H9 (cell line): ENCODE measurements around the gene UBE4B. TPM values are rescaled to one million over a fixed set of nuclear protein-coding genes. Genes with fewer than 3 reads are reported as not detected.

ENCODE experiments used
- DNase-seq: peaks from one replicate; pipeline ENCODE4 v3.0.0-alpha.2; 2017
- H2AFZ ChIP-seq: one replicate; pipeline ENCODE4 v1.6.1; 2013; ENCODE audit warnings: mild to moderate bottlenecking, low read length, control low read depth, moderate library complexity
- H2AK5ac ChIP-seq: 2 replicates; pipeline ENCODE4 v1.6.1; 2013; ENCODE audit warnings: low read length, control low read depth, mixed read lengths; ENCODE audit not compliant: insufficient read length
- H2BK120ac ChIP-seq: one replicate; pipeline ENCODE4 v1.6.1; 2013; ENCODE audit warnings: low read depth, mild to moderate bottlenecking, low read length, control low read depth, inconsistent platforms; ENCODE audit not compliant: poor library complexity, severe bottlenecking
- H2BK12ac ChIP-seq: 2 replicates; pipeline ENCODE4 v1.6.1; 2013; ENCODE audit warnings: low read length, control low read depth, mixed read lengths, low read depth; ENCODE audit not compliant: insufficient read length
- H2BK15ac ChIP-seq: 2 replicates; pipeline ENCODE4 v1.6.1; 2013; ENCODE audit warnings: low read depth, low read length, control low read depth
- H2BK20ac ChIP-seq: one replicate; pipeline ENCODE4 v1.6.1; 2013; ENCODE audit warnings: low read depth, mild to moderate bottlenecking, low read length, control low read depth, inconsistent platforms; ENCODE audit not compliant: poor library complexity, severe bottlenecking
- H2BK5ac ChIP-seq: 2 replicates; pipeline ENCODE4 v1.6.1; 2013; ENCODE audit warnings: low read length, control low read depth, mixed read lengths; ENCODE audit not compliant: insufficient read length
- H3K14ac ChIP-seq: 2 replicates; pipeline ENCODE4 v1.6.1; 2013; ENCODE audit warnings: low read length, control low read depth; ENCODE audit not compliant: insufficient read depth
- H3K18ac ChIP-seq: 2 replicates; pipeline ENCODE4 v1.6.1; 2013; ENCODE audit warnings: low read depth, mild to moderate bottlenecking, mixed read lengths, low read length, control low read depth; ENCODE audit not compliant: insufficient read length
- H3K23ac ChIP-seq: 2 replicates; pipeline ENCODE4 v1.6.1; 2013; ENCODE audit warnings: low read length, control low read depth, mixed read lengths, low read depth; ENCODE audit not compliant: insufficient read length
- H3K23me2 ChIP-seq: 2 replicates; pipeline ENCODE4 v1.6.1; 2013; ENCODE audit warnings: low read depth, mild to moderate bottlenecking, mixed read lengths, low read length, control low read depth; ENCODE audit not compliant: insufficient read length, poor library complexity, severe bottlenecking
- H3K27ac ChIP-seq: 2 replicates; pipeline ENCODE4 v1.5.1; 2013; ENCODE audit warnings: low read length, control low read depth, mixed read lengths, low read depth; ENCODE audit not compliant: insufficient read length
- H3K27me3 ChIP-seq: 2 replicates; pipeline ENCODE4 v1.6.1; 2013; ENCODE audit warnings: low read length, control low read depth, inconsistent platforms; ENCODE audit not compliant: insufficient read depth
- H3K4ac ChIP-seq: 2 replicates; pipeline ENCODE4 v1.6.1; 2013; ENCODE audit warnings: low read depth, mild to moderate bottlenecking, control low read depth, inconsistent platforms, low read length, moderate library complexity
- H3K4me1 ChIP-seq: 2 replicates; pipeline ENCODE4 v1.6.1; 2013; ENCODE audit warnings: low read length, control low read depth, inconsistent platforms; ENCODE audit not compliant: insufficient read depth
- H3K4me2 ChIP-seq: 2 replicates; pipeline ENCODE4 v1.6.1; 2013; ENCODE audit warnings: low read length, control low read depth, mixed read lengths; ENCODE audit not compliant: insufficient read length, insufficient read depth
- H3K56ac ChIP-seq: 2 replicates; pipeline ENCODE4 v1.6.1; 2013; ENCODE audit warnings: low read depth, mild to moderate bottlenecking, mixed read lengths, low read length, control low read depth; ENCODE audit not compliant: insufficient read length
- H3K79me1 ChIP-seq: 2 replicates; pipeline ENCODE4 v1.6.1; 2013; ENCODE audit warnings: low read depth, mild to moderate bottlenecking, moderate library complexity, low read length, control low read depth, inconsistent platforms; ENCODE audit not compliant: insufficient read depth, poor library complexity, severe bottlenecking
- H3K79me2 ChIP-seq: 2 replicates; pipeline ENCODE4 v1.6.1; 2013; ENCODE audit warnings: low read length, control low read depth, inconsistent platforms; ENCODE audit not compliant: insufficient read depth
- H3K9ac ChIP-seq: 2 replicates; pipeline ENCODE4 v1.6.1; 2013; ENCODE audit warnings: low read length, control low read depth, mixed read lengths; ENCODE audit not compliant: insufficient read length; ENCODE audit errors: extremely low read depth
- H3K9me3 ChIP-seq: one replicate; pipeline ENCODE4 v1.6.1; 2013; ENCODE audit warnings: low read depth, low read length, inconsistent platforms; ENCODE audit not compliant: control insufficient read depth
- H3T11ph ChIP-seq: one replicate; pipeline ENCODE4 v1.6.1; 2013; ENCODE audit warnings: mild to moderate bottlenecking, low read length, control low read depth, inconsistent platforms
- H4K20me1 ChIP-seq: one replicate; pipeline ENCODE4 v1.6.1; 2013; ENCODE audit not compliant: control insufficient read depth, insufficient read length, insufficient read depth
- H4K5ac ChIP-seq: 2 replicates; pipeline ENCODE4 v1.6.1; 2013; ENCODE audit warnings: low read depth, mild to moderate bottlenecking, mixed read lengths, low read length, control low read depth; ENCODE audit not compliant: insufficient read length
- H4K8ac ChIP-seq: replicated peaks from 2 replicates; pipeline ENCODE4 v1.6.1; 2013; ENCODE audit warnings: low read length, control low read depth, mixed read lengths, low read depth; ENCODE audit not compliant: insufficient read length
- H4K91ac ChIP-seq: 2 replicates; pipeline ENCODE4 v1.6.1; 2013; ENCODE audit warnings: low read depth, mild to moderate bottlenecking, moderate library complexity, mixed read lengths, low read length, control low read depth; ENCODE audit not compliant: insufficient read length
- H3K27ac Mint-ChIP-seq, 3 experiments: 2 replicates in 2 of 3; 3 replicates in 1 of 3; pipeline ENCODE4 v1.8.0; 2020 to 2021; ENCODE audit warnings: mixed read lengths in 3 of 3, mild to moderate bottlenecking in 1 of 3, moderate library complexity in 1 of 3
- H3K27me3 Mint-ChIP-seq: 2 replicates; pipeline ENCODE4 v1.8.0; 2021; ENCODE audit warnings: low read depth, mild to moderate bottlenecking, moderate library complexity, mixed read lengths
- H3K36me3 Mint-ChIP-seq, 3 experiments: 2 replicates in 2 of 3; 3 replicates in 1 of 3; pipeline ENCODE4 v1.8.0; 2020 to 2021; ENCODE audit warnings: low read depth in 3 of 3, mixed read lengths in 3 of 3; ENCODE audit not compliant: insufficient read depth in 1 of 3
- H3K4me1 Mint-ChIP-seq, 2 experiments: 2 replicates each; pipeline ENCODE4 v1.8.0; 2020; ENCODE audit warnings: mixed read lengths in 2 of 2
- H3K4me3 Mint-ChIP-seq, 2 experiments: 2 replicates in 1 of 2; 3 replicates in 1 of 2; pipeline ENCODE4 v1.8.0; 2020 to 2021; ENCODE audit warnings: mild to moderate bottlenecking in 2 of 2, mixed read lengths in 2 of 2, moderate library complexity in 1 of 2
- H3K9me3 Mint-ChIP-seq, 2 experiments: 2 replicates in 1 of 2; 3 replicates in 1 of 2; pipeline ENCODE4 v1.8.0; 2020; ENCODE audit warnings: mild to moderate bottlenecking in 2 of 2, mixed read lengths in 2 of 2, moderate library complexity in 1 of 2
- CTCF ChIP-seq: fragments of 200-600 bp; sonication (generic); conservative IDR thresholded peaks from 3 replicates; pipeline ENCODE4 v1.8.0; 2021; ENCODE audit warnings: antibody characterized with exemption, mild to moderate bottlenecking
- WGBS: extraction: QIAGEN DNeasy Blood & Tissue Kit; methylation state at CpG from one replicate; pipeline ENCODE4 v1.1.7; 2013; ENCODE audit warnings: missing lambda C conversion rate, low lambda C conversion rate, mixed read lengths; ENCODE audit not compliant: insufficient read length; ENCODE audit errors: extremely low coverage; 5-methylcytosine and 5-hydroxymethylcytosine counted together
- microRNA-seq: library from miRNA; unstranded; fragments of <30 nt; microRNA quantifications from one replicate; pipeline ENCODE4, GENCODE V29; 2020; ENCODE audit warnings: borderline microRNAs expressed
- total RNA-seq: library from RNA; stranded (reverse); gene quantifications from 2 replicates; pipeline ENCODE4 v1.2.1, GENCODE V29; 2021

Gene UBE4B
- total RNA-seq, 1 experiment from 2014 or later = 67.6 TPM

- H4K20me1 ChIP-seq = no peaks in the 10 kb centered on the region
- H3K27ac Mint-ChIP-seq = no peak overlapping the region; a peak in 1 of 7 replicates
Measured at GRCh38 chr1:10229903-10230302, 197.1 kb downstream of the UBE4B start.

More at GRCh38 chr1:10229903-10230302, 197.1 kb downstream of the UBE4B start:
- H3K56ac ChIP-seq = no peak overlapping the region
- Mint-ChIP-seq H3K9me3 (0 out of 5 replicates have a peak, but pooled peaks cover 0 to 3% of the 10 kb centered on the region in 2 experiments), H3K4me3 (no peak overlapping the region), H3K27me3 (no peaks in the 10 kb centered on the region), H3K36me3 (peaks cover 4 to 8% (median 6%) of the 10 kb centered on the region in 3 experiments; a peak in 3 of 7 replicates), H3K4me1 (peaks cover 10% of the 10 kb centered on the region in 2 experiments)
- no peak overlapping the region for H4K5ac ChIP-seq
- H3K4ac ChIP-seq = no peak overlapping the region
- no peak for TF ChIP-seq CTCF
- H3K14ac ChIP-seq = no peak overlapping the region
- H2AK5ac ChIP-seq = no peak overlapping the region
- no peak overlapping the region for H3K18ac ChIP-seq
- H3T11ph ChIP-seq = no peak overlapping the region
- H3K23me2 ChIP-seq = no peaks in the 10 kb centered on the region
- H3K79me1 ChIP-seq = peaks cover 8% of the 10 kb centered on the region
- H2BK120ac ChIP-seq = no peak overlapping the region
- no peak overlapping the region for H2BK15ac ChIP-seq
- no peak overlapping the region for H4K8ac ChIP-seq
- DNase-seq = no peak
- WGBS = no CpG with 5 or more reads among the region's 5 CpGs
- H3K4me1 ChIP-seq = no peaks in the 10 kb centered on the region
- no peak overlapping the region for H3K27ac ChIP-seq
- H2AFZ ChIP-seq = no peak overlapping the region
- no peak overlapping the region for H2BK20ac ChIP-seq
- no peaks in the 10 kb centered on the region for H3K27me3 ChIP-seq
- H3K4me2 ChIP-seq = no peak overlapping the region
- no peak overlapping the region for H2BK12ac ChIP-seq
- H3K23ac ChIP-seq = no peak overlapping the region
- no peaks in the 10 kb centered on the region for H3K9me3 ChIP-seq
- H2BK5ac ChIP-seq = no peak overlapping the region
- H3K79me2 ChIP-seq = peaks cover 11% of the 10 kb centered on the region; the same call in 1 of the 2 replicates
- H3K9ac ChIP-seq = no peak overlapping the region
- H4K91ac ChIP-seq = no peak overlapping the region

Small RNA genes lying within 50 kb of the gene (microRNA-seq; reads per million reads assigned to microRNA genes)
- not detected for gene MIR1273D

Other genes starting within 250 kb of the UBE4B start
- gene CLSTN1, start 209.0 kb upstream of the UBE4B start, total RNA-seq = 100 and 101 TPM in 2 replicates
- 43.0 and 44.4 TPM in 2 replicates for gene CTNNBIP1, start 122.7 kb upstream of the UBE4B start, total RNA-seq
- 22.9 and 23.6 TPM in 2 replicates for gene LZIC, start 89.6 kb upstream of the UBE4B start, total RNA-seq
- gene NMNAT1, start 89.5 kb upstream of the UBE4B start, total RNA-seq = 2.8 TPM in 2 replicates
- 4.5 and 6.2 TPM in 2 replicates for gene RBP7, start 35.7 kb upstream of the UBE4B start, total RNA-seq
- 55.3 and 57.7 TPM in 2 replicates for gene KIF1B, start 177.6 kb downstream of the UBE4B start, total RNA-seq